ENCODE data around the gene MB21D2. TPM values are rescaled to one million over a fixed set of nuclear protein-coding genes. Genes with fewer than 3 reads are reported as not detected.

The MB21D2 gene, protein sequence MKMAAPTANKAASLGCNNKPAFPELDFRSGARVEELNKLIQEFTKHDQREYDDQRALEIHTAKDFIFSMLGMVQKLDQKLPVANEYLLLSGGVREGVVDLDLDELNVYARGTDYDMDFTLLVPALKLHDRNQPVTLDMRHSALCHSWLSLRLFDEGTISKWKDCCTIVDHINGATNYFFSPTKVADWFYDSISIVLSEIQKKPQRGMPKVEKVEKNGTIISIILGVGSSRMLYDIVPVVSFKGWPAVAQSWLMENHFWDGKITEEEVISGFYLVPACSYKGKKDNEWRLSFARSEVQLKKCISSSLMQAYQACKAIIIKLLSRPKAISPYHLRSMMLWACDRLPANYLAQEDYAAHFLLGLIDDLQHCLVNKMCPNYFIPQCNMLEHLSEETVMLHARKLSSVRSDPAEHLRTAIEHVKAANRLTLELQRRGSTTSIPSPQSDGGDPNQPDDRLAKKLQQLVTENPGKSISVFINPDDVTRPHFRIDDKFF
- 14.1 and 14.7 TPM in 2 replicates for total RNA-seq

GRCh38 chr3:192917404-192918274 lies at the start of gene MB21D2:
MB21D2 (minus strand) TSS chr3:192917856; CDS start chr3:192917840, 16 bp downstream.

Other genes starting within 250 kb of the MB21D2 start
- gene FGF12, start 190.3 kb downstream of the MB21D2 start, total RNA-seq, result 0.38 and 0.98 TPM in 2 replicates

All from mesangial cell (primary cell).